HG03521 (cell line): ENCODE data around the gene RSF1.

ENCODE experiments used
- ATAC-seq: cut with Tn5 transposase; IDR thresholded peaks from one replicate; pipeline ENCODE4 v1.9.1; 2021; ENCODE audit warnings: mild to moderate bottlenecking, moderate library complexity; ENCODE audit not compliant: unreplicated experiment

The RSF1 gene

GRCh38 chr11:77814848-77815247, 5.7 kb downstream of the RSF1 start:
- no peak for ATAC-seq

DNA sequence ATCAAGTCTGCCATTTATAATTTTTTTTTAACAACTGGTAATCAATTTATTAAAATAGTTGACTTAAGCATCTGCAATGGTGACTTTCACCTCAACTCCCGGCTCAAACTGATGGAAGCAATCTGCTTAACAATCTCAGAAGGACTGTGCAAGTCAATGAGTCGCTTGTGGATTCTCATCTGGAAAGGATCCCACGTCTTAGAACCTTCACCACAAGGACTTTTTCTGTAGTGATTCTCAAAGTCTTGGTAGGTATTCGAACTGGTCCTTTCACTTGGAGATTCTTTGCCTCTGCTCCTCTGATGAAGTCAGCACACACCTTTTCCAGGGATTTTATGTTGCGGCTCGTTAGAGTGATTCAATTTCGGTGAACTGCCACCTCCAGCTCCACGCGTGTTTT, 7.3 kb downstream of the RSF1 start:
- no peak for ATAC-seq

- no peak for ATAC-seq
These were observed 13.5 kb downstream of the RSF1 start for GRCh38 chr11:77806993-77807392.

DNA sequence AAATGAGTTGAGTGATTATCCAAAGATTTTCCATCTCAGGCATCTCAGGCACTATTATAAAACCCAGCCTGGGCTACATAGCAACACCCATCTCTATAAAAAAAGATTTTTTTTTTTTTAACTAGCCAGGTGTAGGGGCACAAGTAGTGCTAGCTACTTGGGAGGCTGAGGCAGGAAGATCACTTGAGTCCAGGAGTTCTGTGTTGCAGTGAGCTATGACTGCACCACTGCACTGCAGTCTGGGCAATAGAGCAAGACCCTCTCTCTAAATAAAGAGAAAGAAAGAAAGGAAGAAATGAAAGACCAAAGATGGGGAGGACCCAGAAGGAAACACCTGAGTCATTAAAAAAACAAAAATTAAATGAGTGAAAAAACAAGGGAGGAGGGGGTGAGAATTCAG, 14.1 kb downstream of the RSF1 start:
- ATAC-seq: no peak

DNA sequence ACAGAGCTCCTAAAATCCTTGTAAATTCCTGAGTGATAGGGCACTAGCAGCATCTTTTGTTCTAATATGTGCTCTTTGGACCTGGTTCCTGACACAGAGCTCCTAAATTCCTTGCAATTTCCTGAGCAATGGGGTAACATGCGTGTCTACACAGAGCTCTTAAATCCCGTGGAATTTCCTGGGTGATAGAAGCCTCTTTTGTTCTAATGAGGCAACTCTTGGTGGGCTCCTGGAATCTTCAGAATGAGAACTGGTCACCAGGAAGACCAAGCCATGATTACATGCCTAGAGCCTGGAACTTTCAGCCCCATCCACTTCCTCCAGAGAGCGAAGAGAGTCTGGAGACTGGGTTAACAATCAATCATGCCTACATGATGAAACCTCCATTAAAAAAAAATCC, 19.0 kb downstream of the RSF1 start:
- ATAC-seq: no peak

DNA sequence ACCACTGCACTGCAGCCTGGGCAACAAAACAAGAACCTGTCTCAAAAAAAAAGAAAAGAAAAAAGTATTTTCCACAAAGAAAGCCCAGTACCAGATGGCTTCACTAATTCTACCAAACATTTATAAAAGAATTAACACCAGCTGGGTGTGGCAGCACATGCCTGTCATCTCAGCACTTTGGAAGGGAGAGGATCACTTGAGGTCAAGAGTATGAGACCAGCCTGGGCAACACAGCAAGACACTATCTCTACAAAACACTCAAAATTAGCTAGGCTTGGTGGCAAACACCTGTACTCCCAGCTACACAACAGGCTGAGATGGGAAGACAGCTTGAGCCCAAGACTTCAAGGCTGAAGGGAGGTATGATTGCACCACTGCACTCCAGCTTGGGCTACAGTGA, 20.1 kb downstream of the RSF1 start:
- ATAC-seq: no peak

GRCh38 chr11:77799338-77799737, 21.2 kb downstream of the RSF1 start:
- ATAC-seq: no peak

- no peak for ATAC-seq
These were observed 26.6 kb downstream of the RSF1 start for GRCh38 chr11:77793972-77794371.

DNA sequence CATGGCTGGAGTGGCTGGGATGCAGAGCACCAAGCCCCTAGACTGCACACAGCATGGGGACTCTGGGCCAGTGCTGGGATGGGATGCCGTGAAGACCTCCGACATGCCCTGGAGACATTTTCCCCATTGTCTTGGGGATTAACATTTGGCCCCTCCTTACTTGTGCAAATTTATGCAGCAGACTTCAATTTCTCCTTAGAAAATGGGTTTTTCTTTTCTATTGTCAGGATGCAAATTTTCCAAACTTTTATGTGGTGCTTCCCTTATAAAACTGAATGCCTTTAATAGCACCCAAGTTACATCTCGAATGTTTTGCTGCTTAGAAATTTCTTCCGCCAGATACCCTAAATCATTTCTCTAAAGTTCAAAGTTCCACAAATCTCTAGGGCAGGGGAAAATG, 29.2 kb downstream of the RSF1 start:
- no peak for ATAC-seq

DNA sequence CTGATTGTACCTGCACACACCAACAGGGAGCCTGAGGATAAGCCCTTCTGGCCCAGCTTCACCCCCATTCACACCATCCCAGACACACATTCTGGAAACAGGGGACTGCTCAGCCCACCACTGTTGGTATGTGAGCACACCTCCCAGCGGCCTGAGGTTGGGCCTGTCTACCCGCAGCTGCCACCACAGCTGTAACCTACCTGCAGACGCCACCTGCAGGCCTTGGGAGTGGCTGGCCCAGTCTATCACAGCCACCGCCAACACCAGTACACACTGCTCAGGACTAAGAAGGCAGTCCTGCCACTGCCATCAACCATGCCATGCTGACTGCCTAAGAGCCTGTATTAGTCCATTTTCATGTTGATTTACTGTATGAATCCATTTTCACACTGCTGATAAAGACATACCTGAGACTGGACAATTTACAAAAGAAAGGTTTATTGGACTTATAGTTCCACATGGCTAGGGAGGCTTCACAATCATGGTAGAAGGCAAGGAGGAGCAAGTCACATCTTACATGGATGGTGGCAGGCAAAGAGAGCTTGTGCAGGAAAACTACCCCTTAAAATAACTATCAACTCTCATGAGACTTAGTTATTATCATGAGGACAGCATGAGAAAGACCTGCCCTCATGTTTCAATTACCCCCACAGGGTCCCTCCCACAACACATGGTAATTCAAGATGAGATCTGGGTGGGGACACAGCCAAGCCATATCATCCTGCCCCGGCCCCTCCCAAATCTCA, 30.6 kb downstream of the RSF1 start:
- no peak for ATAC-seq

GRCh38 chr11:77789061-77789730, 31.3 kb downstream of the RSF1 start:
- ATAC-seq: no peak

- ATAC-seq: no peak
These were observed 36.0 kb downstream of the RSF1 start for GRCh38 chr11:77784572-77784971.

DNA sequence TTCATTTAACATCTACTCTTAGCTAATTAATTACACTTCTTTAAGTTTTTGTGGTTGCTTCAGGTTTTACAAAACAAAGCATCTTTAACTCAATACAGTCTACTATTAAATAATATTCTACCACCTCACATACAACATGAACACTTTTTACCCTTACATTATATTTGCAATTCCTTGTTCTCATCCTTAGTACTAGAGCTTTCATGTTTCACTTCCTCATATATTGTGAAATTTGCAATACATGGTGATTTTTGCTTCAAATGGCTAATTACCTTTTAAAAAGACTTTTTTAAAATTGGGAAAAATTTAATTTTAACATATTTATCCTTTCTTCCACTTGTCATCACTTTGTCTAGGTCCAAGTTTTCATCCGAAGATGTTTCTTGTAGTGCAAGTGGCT, 37.5 kb downstream of the RSF1 start:
- ATAC-seq: no peak

GRCh38 chr11:77779935-77780334, 40.6 kb downstream of the RSF1 start:
- no peak for ATAC-seq

DNA sequence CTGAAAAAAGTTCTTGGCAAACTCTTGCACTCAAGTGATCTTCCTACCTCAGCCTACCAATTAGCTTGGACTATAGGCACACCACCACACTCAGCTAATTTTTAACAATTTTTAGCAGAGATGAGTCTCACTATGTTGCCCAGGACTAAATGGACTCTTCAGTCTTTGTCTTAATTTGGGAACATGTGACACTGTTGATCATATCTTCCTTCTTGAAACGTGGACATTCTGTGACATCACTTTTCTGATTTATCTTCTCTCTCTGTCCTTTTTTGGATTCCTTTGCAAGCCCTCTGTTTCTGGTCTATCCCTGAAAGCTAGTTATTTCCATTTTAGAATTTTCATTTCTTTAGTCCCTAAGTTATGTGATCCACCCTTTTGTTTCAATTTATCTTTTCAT, 42.0 kb downstream of the RSF1 start:
- ATAC-seq: no peak

- no peak for ATAC-seq
These were observed 42.4 kb downstream of the RSF1 start for GRCh38 chr11:77778118-77778517.

- no peak for ATAC-seq
These were observed 44.1 kb downstream of the RSF1 start for GRCh38 chr11:77776455-77776854.

DNA sequence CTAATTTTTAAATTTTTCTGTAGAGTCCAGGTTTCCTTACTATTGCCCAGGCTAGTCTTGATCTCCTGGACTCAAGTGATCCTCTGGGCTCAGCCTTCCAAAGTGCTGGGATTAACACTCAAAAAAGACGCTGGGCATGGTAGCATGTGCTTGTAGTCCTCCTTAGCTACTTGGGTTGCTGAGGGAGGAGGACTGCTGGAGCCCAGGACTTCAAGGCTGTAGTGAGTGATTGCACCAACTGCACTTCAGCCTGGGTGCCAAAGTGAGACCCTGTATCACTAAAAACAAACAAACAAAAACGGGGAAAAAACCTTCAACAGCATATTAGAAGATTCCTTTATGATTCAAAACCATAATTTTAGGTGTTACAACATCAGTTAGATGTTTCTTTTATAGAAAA, 44.6 kb downstream of the RSF1 start:
- no peak for ATAC-seq

DNA sequence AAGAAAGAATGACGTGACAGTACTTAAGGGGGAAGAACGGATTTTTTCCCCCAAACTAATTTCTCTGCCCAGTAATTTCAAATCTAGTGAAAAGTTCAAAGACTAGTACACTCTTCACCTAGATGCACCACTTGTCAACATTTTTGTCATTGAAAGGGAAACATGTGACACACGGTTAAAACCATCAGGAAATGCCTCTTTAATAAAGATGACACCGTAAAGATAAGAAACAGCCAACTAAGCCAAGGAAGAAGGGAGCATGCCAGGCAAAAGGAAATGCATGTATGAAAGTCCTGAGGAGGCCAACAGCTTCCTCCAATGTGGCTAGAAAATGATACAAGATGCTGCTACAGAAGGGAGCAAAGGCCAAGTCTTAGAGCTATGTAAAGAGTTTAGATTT, 49.4 kb downstream of the RSF1 start:
- no peak for ATAC-seq

DNA sequence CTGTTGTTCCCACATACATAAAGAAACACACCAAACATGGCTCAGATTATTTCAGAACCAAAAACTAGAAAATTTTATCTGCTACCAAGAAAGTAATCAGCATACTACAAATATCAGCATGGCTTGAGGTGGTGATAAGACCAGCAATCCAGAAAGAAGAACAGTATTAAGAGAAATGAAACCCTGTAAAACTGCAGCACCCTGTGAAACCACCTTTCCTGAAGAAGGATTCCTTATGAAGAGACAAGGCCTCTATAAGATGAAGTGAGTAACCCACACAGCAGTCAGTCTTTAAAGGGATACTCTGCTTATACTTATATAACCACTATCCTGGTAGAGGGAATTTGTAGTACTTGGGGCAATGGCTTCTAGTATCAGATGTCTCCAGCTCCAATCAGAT, 49.9 kb downstream of the RSF1 start:
- ATAC-seq: no peak

- no peak for ATAC-seq
These were observed 58.1 kb downstream of the RSF1 start for GRCh38 chr11:77762426-77762825.

DNA sequence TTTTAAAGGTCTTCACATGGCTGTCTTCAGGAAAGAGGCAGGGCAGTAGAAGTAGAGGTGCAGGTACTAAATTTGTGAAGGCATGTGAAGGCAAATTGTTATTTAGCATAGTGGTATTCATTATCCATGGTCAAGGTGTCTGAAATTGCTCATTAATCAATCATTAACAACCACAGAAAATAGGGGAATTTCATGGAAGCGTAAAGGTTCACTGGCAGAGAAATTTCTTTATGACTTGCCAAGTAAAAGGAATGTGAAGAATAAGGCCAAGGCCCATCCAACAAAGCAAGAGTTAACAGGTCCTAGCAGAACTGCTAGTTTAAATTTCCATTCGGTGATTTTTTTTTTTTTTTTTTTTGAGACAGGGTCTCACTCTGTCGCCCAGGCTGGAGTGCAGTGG, 59.0 kb downstream of the RSF1 start:
- ATAC-seq: no peak

DNA sequence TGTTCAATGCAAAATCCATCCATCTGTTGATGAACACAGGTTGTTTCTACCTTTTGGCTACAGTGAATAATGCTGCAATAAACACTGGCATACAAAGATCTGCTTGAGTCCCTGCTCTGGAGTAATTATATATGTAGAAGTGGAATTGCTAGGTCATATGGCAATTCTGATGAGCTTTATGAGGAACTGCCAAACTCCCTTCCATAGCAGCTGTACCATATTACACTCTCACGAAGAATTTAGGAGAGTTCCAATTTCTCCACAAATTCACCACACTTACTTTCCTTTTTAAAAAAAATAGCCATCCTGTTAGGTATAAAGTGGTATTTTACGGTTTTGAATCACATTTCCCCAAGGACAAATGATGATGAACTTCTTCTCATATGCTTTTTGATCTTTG, 62.2 kb downstream of the RSF1 start:
- no peak for ATAC-seq
